ENCODE results near the gene CAV3.

The CAV3 gene

DNA sequence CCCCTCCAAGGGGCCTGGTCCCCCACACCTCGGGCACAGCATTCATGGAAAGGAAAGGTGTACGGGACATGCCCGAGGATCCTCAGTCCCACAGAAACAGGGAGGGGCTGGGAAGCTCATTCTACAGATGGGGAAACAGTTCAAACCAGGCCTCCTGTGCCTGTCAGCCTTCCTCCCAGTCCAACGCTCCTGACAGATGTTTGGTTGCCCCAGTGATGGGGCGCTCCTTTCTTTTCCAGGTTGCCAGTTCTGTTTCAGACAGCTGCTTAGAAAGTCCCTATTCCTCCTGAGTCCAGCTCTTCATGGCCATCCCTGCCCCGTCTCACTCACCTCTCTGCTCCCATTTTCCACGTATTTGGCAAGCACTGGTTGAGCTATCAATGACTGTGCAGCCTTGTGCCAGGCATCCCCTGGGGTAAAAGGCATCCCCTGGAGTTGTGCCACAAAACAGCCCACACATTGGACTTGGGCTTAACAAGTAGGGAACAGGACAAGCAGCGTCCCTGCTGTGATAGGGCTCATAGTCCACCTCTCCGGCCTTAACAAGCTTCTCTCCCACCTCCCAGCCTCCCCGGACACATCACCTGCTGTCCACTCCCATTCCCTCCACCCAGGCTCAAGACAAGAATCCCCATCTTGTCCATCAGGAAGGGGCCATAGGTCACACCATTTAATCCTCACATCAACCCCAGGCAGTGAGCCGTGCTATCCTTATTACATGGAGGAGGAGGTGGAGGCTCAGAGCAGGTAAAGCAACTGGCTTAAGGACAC, 29.2 kb downstream of the CAV3 start:
- DNase-seq (ENCODE audit: low read depth), result no peak

DNA sequence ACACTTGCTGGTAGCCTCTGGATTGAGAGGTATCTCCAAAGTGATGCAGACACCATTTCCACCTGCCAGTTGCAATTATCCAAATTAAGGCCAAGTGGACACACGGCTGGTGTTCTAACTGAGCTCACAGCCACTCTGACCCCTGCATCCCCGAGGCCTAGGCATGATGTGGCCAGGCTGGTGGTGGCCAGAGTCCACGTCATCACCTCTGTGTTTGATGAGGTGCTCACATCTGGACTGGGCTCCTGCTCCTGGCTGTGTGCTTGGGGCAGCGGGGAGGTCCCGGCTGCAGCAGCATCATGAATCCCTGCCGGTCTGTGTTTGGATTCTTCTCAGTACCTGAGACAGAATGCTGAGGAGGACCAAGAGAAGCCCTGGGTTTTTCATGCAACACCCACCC, 30.9 kb downstream of the CAV3 start:
- no peak for DNase-seq (ENCODE audit: low read depth)

DNA sequence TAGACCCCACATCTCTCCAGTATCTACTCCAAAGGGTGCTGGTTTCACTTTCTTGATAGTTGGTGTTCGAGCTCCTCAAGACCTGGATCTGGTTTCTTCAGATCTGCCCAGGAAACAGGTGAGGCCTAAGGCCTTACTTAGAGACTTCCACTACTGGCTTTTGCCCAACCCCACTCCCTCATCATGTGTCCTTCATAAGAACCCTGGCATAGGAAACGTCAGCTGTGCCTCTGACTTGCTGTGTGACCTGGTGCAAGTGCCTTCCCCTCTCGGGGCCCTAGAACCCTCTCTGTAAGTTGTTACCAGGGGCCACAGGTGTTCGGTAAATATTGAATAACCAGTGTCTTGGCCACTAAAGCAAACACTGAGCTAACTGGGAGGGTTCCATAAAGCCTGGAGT, 31.9 kb downstream of the CAV3 start:
- no peak for DNase-seq (ENCODE audit: low read depth)

DNA sequence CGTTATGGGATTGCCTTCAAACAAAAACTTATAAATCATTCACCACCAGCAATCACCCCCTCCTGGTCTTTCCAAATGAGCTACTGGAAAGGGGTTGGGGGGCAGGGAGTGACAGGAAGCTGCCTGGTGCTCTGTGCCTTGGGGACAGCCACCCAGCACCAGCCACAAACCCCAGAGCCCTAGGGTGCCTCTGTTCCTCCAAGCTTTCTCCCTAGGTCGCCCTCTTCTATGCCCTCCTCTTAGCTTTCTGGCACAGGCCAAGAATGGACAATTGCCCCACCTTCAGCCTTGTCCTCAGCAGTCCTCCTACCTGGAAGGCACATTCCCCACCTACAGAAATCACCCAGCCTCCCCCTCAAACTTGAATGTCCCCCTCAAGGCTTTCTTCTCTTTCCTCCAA, 32.5 kb downstream of the CAV3 start:
- DNase-seq (ENCODE audit: low read depth), result no peak

DNA sequence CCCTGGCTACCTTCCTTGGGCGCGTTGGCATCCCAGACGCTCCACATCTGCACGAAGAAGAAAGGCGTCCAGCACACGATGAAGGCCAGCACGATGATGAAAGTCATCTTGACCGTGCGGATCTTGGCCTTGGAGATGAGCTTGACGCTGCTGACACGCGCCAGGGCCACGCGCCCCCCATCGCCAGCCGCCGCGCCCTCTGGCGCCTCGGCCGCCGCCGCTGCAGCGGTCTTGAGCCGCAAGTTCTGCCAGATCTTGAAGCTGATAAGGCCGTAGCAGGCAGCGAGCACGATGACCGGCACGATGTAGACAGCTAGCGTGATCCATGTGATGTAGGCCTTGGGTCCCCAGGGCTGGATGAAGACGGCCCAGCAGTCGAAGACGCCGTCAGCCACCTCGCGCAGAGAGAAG, 33.7 kb downstream of the CAV3 start:
- DNase-seq (ENCODE audit: low read depth), result peak; percentile 15

DNA sequence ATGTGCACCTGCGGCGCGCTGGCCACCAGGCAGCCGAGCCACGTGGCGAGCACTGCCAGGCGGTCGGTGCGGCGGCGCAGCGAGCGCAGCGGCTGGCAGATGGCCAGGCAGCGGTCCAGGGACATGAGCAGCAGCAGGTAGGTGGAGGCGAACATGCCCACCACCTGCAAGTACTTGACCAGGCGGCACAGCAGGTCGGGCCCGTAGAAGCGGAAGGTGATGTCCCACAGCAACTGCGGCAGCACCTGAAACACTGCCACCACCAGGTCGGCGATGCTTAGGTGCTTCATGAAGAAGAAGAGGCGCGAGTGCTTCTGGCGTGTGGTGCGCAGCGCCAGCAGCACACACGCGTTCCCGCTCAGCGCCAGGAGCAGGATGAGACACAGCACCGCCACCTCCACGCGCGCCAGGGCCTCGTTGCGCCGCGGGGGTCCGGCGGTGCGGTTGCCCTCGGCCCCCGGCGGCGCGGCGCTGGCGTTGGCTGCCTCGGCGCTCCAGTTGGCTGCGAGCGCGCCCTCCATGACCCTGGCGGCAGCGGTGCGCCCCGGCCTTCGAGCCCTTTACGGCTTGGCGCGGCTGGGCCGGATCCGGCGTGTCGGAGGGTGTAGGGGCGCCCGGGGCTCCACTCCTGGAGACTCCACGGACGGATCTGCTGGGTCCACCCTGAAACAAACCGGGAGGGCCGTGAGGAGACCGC, 34.2 kb downstream of the CAV3 start:
- peak; percentile 43 for DNase-seq (ENCODE audit: low read depth)

DNA sequence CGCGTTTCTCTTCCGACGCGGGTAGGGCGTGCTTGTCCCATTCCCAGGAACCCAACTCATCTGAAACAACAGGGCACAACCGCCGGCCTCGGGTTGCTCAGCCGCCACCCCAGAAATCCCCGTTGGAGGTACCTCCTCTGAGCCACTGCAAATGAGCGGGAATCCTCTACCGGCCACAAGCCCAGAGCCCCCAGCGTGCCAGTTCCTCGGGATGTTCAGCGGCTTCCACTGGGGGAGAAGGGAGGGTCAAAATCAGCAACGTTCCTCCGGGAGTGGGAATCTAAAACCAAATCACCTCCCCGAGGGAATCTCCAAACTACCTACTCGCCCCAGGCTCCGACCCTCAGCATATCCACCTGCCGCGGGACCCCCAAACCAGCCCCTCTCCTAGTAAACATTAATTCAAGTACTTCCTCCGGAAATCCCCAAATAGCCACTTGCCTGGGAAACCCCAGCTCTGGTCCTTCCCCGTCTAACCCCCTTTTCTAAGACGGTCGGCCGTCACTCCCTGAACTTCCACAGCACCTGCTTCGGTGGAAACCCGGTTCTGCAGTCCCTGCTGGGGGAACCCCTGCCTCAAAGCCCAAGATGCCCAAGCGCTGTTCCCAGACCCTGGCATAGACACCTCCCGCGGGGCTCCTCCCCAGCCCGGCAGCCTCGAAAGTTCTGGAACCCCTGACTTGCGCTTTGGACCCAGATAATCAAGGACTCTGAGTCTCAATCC, 34.9 kb downstream of the CAV3 start:
- DNase-seq (ENCODE audit: low read depth), result peak; percentile 49

DNA sequence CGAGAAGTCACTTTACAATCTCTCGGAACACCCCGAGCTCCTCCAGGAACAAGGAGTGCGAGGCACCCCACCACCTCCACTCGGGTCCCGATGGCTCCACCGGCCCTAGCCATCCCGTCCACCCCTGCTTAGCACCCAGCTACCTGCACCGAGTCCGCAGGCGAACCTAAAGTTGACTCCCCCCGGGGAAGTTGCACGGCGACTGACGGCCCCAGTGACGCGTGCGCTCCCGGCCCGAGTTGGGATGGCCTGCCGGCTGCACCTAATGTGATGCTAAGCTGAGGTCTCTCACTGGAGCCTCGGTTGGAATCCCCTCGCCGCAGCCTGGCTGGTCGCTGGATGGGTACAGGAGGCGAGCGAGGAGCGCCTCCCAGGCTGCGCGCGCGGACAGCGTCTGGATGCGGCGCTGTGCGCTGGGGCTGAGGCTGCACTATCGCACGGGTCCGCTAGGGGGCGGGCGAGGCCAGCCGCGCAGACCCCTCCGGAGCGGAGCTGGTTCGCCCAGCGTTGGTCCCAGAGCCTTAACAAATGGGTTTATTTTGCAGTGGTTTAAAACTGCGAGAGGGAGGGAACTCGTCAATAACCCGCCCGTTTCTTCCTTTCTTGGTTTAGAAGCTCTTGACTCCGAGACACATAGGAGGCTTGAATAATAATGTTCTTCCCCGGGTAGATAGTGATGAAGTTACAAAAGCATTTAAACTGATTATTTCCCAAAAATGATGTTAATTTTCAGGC, 35.7 kb downstream of the CAV3 start, which contains the start of gene OXTR:
Gene OXTR (minus strand): TSS at position 526 of the 735 bp plus-strand sequence. CDS start 1,426 bp downstream, outside the sequence.
- peak; percentile 86 for DNase-seq (ENCODE audit: low read depth)

DNA sequence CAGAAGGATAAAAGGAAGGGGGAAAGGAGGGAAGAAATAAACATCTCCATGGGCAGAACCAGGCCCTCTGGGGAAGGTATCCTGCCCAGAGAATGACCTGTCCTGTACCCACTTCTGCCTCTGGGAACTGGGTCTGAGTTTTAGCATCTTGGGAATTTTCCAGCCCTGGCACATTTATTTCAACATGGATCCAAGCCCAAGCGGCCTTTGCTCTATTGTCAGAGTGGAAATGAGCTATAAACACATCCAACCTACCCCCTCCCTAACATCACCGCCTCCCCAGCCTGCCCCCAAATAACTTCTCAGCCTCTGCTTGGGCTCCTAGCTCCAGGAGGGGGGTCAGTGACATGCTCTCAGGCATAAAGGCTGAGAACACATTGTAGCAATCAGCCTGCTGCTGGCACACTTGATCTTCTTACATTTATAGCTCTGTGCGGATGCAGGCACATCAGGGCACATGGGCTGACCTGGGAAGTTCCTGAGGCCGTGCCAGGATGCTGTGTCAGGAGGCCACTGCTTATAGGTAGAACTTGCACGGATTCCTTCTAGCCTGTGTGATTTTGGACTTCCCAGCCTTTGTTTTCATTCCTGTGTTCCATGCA, 40.4 kb downstream of the CAV3 start:
- no peak for DNase-seq (ENCODE audit: low read depth)

DNA sequence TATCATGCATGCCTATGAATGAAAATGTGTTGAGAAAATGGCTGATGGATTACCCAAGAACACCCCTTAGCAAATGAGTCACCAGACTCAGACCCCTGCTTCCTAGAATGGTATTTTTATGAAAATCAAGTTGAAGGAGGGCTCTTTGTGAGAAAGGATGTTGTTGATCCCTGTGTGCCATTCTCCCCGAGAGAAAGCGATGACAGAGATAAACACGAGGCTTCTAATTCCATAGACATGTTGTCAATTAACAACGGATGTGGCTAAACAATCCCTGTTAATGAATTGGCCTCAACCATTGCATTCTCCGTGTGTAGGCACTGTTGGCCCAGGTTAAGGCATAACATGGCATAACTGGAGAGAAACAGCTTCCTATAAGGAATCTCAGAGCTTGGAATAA, 41.6 kb downstream of the CAV3 start:
- no peak for DNase-seq (ENCODE audit: low read depth)

DNA sequence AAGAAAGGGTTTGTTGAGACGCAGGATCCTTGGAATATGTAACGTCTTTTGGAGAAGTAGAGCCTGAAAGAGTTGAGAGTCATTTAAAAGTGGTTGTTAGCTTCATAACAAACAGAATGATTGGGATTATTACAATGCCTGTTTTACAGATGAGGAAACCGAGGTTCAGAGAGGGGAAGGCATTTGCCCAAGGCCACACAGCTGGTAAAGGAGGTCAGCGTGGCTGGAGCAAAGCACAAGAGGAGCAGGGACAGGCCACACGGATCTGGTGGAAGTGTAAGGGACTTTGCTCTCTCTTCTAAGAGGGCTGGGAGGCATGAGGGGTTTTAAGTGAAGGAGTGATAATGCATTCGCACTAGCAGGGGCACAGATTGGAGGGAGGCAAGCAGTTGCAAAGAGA, 42.0 kb downstream of the CAV3 start:
- no peak for DNase-seq (ENCODE audit: low read depth)

DNA sequence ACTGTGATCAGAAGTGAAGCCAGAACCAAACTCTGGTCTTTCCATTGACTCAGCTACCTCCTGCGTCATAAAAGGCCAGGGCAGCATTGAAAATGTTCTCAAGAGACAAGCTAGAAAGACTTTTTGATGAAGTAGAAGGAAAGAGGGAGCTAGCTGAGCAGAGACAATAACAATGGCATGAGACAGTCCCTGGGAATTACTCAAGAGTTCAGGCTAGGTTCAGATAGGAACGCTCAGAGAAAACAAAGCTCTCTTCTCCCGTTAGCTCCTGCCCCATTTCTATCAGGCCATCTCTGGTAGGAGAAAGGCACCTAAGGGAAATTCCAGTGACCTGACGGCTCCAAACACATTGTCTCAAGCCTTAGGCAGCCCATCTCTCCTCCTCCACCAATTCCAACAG, 42.8 kb downstream of the CAV3 start:
- DNase-seq (ENCODE audit: low read depth), result peak; percentile 94

DNA sequence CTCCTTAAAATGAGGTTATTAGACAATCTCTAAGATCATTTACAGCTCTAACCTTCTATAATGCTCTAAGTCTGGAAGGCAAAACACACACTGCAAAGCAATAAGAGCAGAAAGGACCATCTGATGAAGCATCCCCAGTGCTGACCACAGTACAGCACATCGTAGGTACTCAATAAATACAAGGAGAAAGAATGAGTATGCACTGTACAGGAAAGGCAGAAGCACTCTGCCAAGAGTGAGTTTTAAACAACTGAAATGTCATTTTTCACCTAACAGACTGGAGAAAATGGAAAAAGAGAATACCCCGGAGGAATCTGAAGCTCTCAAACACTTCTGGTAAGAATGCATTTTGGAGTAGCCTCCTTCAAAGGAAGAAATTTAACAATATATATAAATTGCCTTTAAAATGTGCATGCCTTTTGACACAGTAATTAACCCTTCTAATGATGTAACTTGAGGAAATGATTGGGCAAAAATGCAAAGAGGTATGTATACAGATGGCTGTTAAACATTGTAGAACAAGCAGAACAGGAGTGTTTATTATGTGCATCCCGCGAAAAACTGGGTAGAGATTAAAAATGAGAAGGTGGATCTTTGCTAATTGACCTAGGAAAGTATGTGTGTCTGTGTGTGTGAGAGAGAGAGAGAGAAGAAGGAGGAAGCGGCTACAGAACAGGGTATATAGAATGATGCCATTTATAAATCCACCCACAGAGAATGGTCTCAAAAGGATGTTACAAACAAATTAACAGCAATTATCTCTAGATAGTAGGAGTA, 43.8 kb downstream of the CAV3 start:
- peak; percentile 31 for DNase-seq (ENCODE audit: low read depth)

DNA sequence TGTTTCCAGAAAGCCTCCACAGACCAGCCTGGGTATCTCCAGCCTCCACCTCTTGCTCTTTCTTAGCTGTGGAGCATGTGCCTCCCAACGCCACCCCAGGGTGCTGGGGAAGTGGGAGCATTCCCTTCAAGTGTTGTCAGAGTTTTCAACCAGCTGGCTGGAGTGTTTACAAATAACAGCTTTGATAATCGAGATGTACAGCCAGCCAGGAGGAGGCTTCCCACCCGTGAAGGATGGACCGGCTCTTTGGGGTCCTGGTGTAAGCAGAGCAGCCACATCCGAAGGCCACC, 44.3 kb downstream of the CAV3 start:
- peak; percentile 40 for DNase-seq (ENCODE audit: low read depth)

DNA sequence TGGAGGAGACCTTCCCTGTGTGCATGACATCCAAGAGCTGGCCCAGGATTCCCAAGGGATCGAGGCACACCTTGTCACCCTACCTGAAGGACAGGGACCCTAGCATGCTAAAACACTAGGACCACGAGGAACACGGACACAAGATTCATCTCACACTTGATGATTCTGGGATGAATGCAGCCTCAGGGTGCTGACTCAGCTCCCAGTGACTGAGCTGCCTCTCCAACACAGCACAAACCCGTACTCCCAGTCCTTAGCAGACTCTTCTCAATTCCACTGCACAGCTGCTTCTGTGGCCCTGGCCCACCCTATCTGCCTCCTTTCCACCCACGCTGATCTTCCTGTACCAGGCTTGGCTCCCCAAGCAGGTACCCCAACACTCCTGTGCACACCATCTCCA, 44.9 kb downstream of the CAV3 start:
- DNase-seq (ENCODE audit: low read depth), result no peak

DNA sequence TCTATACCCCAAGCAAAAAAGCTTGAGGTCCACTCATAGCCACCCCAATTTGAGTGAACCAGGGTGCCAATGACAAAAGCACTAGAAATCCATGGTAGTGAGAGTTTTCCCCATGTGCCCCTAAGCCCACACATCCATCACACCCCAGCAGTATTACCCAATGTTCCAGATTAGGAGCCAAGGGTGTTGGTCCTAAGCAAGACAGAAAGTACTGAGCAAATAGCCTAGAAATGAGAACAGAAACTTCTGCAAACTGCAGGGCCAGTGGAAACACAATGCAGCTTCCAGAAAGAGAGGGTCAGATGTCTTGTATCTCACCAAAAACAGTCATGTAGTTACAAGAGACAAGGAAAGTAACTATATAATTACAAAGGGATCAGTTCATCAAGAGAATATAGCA, 46.7 kb downstream of the CAV3 start:
- no peak for DNase-seq (ENCODE audit: low read depth)

DNA sequence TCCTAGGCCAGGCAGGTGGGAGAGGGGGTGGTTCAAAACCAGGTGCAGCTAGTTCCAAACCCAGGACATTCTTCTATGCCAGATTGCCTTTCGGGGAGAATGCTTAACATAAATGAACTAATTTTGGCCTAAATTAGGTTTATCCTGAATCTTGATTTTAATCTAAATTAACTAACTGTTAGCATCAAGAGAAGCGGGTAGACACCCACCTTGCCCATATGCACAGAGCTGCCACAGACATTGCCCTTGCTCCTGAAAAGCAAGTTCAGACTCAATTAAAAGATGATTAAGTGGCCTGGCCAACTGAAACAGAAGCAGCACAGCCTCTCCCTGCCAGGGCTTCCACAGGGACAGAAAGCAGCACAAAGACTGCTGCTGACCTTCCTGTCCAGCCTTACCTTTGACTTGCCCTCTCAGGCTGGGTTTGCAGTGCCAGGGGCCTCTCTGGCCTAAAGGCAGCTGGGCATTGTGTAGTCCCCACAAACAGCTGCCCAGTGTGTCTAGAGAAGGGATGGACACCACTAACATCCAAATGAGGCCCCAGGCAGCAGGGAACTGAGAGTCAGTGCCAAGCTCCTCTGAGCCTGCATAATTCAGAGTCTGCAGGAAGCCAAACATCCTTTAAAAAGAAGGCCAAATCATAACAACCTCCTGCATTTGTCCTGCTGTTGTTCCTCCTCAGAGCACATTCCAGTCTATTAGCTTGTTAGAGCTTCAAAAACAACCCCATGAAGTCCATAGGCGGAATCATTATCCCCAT, 51.3 kb downstream of the CAV3 start:
- DNase-seq (ENCODE audit: low read depth), result no peak

DNA sequence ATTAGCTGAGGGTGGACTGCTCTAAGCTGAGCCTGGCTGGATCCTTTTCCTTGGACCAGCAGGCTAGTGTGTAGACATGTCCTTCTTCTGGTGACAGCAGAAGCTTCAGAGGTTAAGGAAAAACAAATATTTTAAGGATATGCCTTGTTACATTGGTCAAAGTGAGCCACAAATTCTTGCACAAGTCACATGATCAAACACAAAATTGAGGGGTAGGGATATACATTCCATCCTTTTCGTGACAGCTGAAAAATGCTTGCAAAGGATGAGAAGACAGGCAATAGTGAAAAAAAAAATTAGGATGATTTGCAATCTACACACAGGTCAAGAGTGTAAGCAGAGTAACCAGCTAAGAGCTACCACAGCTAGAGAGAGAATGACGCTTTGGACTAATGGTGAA, 56.9 kb downstream of the CAV3 start:
- no peak for DNase-seq (ENCODE audit: low read depth)

DNA sequence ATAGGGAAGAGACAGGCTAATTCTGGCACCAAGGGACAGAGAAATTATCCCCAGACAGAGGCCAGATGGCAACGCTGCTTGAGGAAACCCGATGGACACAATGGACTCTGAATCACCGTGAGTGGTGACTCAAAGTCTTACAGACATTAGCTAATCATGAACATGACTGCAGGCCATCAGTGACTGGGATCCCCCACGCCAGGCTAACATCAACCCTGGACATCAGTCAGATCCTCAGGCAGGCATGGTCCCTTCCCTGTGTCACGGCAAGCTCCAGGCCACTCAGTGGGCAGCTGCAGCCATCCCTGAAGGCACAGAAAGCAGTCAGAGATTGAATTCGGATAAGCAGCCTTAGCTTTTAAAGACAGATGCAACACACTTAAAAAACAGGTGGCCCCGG, 59.6 kb downstream of the CAV3 start:
- peak; percentile 77 for DNase-seq (ENCODE audit: low read depth)

DNA sequence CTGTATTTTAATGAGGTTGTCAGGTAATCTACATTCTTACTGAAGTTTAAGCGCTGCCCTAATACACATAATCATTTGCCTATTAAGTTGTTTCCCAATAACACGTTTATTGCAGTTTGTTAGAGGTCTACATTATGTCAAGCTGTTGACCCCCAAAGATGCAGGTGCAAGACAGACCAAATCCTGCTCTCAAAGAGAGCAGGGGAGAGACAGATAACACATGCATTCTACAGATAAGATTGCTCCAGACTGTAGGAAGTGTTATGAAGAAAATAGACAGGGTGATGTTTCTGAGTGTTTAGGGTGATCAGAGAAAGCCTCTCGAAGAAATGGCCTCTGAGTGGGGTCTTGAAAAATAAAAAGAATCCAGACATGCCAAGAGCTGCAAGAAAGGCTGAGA, 60.6 kb downstream of the CAV3 start:
- no peak for DNase-seq (ENCODE audit: low read depth)

All from iris pigment epithelial cell (primary cell).